DMS 273 treated with DMSO at 0.1 percent for 48 hours (cell line): ENCODE results near the gene CRYAB.
A peak's percentile ranks its signal among the peaks of the same experiment; 100 is the strongest.

ENCODE experiments used
- DNase-seq: peaks from one replicate; lab custom pipeline; 2025; lab: John Stamatoyannopoulos, UW

CRYAB gene, protein sequence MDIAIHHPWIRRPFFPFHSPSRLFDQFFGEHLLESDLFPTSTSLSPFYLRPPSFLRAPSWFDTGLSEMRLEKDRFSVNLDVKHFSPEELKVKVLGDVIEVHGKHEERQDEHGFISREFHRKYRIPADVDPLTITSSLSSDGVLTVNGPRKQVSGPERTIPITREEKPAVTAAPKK

DNA sequence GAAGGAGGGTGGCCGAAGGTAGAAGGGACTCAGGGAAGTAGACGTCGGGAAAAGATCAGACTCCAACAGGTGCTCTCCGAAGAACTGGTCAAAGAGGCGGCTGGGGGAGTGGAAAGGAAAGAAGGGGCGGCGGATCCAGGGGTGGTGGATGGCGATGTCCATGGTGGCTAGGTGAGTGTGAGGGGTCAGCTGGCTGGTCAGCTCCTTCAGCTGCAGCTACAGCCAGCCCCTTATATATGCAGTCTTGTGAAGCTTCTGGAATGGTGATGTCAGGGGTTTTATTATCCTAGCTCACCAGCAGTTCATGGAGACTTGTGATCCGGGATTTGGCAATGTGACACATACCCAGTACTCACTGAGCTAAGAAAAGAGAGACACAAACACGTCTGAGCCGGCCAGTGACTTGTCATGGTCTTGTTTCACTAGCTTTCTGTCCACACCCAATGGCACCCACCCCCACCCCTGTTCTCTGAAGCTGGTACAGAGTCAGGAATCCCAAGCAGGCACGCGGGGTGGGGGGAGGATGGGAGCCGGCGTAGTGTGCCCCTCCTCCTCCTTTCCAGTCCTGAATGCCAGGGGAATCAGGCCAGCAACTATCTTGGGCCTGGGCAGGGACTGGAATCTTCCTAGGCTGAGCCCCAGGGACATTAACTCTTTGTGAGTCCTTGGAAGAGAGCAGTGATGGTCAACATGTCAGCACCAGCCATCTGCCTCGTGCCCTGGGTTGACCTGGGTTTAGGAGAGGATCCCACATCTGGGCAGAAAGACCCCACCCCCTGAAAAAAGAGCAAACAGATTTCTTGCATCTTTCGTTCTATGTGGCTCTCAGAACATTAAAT is at the start of gene CRYAB:
Gene CRYAB, minus strand, starts transcription at position 208 of the 839 bp plus-strand sequence. Its CDS starts 46 bp downstream, at position 162.
- no peak for DNase-seq

- no peak for DNase-seq
These were observed 49.3 kb upstream of the CRYAB start for GRCh38 chr11:111960916-111961315.

- DNase-seq = peak; percentile 86
These were observed 46.3 kb upstream of the CRYAB start for GRCh38 chr11:111957663-111958444.

DNA sequence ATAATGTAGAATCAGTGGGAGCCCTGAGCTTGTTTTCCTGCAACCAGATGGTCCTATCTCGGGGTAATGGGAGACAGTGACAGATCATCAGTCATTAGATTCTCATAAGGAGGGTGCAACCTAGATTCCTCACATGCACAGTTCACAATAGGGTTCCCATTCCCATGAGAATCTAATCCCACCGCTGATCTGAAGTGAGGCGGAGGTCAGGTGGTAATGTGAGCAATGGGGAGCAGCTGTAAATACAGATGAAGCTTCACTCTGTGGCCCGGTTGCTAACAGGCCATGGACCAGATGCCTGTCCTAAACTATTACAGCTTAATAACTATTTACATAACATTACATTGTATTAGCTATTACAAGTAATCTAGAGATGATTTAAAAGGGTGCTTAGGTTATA is 42.6 kb upstream of the CRYAB start:
- no peak for DNase-seq

- DNase-seq = no peak
These were observed 40.0 kb upstream of the CRYAB start for GRCh38 chr11:111951565-111951964.

DNA sequence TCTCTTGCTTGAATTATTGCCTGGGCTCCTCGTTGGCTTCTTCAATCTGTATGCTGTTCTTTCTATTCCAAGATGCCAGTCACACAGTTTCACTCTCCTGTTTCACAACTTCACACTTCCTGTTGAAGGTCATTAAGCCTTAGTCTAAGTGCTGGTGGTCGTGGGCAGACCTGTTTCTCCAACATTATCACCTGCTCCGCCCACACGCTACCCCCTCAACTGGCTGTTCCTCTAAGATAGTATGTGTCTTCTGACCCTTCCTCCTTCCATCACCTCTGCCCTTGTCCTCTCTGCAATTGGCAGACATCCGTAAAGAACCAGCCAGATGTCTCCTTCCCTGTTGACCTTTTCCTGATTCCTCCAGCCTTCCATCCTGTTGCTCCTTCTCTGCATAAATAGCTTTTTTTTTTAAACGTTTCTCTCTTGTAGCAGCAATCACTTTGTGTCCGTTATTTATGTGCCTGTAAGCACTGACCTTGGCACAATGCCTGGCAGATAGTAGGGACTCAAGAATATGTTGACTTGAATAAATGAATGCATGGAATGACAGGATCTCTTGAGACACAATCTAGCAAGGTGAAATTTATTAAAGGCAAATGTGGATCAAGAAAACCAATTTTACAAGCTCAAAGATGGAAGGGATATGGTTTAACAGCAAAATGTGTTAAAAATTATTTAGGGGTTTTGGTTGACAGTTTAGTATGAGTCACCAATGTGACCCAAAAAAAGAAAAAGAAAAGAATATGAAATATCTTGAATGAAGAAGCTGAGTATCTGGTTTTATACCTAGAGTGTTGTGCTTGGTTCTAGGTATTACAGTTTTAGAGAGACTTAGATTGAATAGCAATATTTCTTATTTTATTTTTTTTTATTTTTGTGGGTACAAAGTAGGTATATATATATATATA is 38.2 kb upstream of the CRYAB start:
- DNase-seq = no peak

DNA sequence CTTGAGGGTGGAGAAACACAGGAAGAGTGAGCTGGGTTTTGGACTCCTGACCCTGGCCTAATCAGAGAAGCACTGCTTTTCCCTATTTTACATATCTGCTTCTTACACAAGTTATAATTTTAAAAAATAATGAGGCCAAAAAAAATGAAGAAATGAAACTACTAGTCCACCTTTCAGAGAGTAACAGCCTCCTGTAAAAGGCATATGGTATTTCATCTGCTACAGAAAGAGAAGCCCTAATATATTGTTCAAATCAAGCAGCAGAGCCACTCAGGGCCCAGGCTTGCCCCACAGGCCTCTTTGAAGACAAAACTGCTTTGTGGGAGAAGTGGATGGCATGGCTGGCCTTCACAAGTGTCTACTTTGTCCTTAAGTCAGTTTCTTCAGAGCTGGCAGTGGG is 35.6 kb upstream of the CRYAB start:
- DNase-seq = no peak

- DNase-seq = no peak
These were observed 34.9 kb upstream of the CRYAB start for GRCh38 chr11:111946499-111946898.

GRCh38 chr11:111945198-111945597 is 33.6 kb upstream of the CRYAB start:
- DNase-seq = no peak

- no peak for DNase-seq
These were observed 33.1 kb upstream of the CRYAB start for GRCh38 chr11:111944651-111945051.

- DNase-seq = no peak
These were observed 32.6 kb upstream of the CRYAB start for GRCh38 chr11:111944139-111944538.

DNA sequence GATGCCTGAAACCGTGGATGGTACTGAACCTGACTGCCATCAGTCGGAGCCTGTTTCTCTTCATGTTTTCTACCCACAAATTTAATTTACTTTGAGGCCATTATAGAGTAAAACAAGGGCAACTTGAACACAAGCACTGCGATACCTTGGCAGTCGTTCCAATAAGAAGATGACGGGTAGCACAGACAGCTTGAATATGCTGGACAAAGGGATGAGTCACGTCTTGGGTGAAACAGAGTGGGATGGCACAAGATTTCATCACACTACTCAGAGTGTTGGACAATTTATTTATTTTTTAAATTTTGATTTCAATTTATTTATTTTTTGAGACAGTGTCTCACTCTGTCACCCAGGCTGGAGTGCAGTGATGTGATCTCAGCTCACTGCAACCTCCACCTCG is 31.3 kb upstream of the CRYAB start:
- DNase-seq = no peak

DNA sequence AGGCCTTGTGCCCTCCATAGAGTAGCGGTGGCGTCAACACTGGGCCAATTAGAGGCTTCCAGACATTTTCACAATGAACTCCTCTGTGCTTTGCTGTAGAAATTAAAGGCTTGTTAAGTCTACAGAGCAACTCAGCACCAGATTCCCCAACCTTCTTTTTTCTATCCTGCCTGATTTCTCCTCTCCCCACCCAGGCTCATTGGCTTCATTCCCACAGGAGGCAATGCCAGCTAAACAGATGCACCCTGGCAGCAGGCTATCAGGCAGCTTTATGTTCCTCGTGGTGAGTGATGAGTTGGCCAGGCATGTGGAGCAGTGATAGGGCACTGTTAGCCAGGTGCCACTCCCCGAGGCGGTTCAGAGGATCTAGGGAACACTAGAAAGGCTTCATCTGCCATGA is 30.4 kb upstream of the CRYAB start:
- DNase-seq = peak; percentile 88

GRCh38 chr11:111939836-111940604 is 28.4 kb upstream of the CRYAB start:
- DNase-seq = peak; percentile 53

DNA sequence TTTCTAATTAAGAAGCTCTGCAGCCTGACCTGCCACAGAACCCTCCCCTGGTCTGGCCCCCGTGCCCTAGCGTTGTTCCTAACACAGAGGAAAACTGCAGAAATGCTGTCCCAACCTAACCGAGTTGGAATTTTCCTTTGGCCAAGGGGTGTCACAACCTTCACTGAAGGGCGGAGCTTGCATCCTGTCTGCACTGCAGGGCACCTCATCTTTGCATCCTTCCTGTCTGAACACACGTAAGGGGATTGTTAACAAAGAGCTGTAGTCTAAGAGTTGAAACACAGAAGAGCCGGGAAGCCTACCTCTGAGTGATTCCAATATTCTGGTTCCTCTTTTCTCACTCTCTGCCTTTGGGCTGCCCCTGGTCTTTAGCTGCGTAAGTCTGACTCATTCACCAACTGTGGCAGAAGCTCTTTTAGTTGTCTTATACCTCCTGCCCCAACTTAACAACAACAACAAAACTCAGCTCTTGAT is 27.2 kb upstream of the CRYAB start:
- DNase-seq = no peak

DNA sequence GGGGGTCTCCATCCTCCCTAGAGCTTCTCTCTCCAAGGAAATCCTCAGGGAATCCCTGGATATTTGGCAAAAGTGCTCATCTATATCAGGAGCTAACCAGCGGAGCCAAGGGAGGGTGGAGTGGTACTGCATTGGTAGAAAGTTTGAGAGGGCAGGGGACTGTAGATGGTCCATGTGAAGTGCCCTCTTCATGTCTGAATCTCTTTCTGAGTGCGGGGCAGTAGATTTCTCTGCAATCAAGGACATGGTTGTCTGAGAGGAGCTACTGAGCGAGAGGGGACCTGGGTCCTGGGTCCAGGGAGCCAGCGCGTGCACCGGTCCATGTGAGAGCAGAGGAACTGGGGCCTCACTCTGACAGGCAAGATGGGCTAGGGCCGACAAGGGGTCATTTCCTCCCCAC is 26.3 kb upstream of the CRYAB start:
- no peak for DNase-seq

DNA sequence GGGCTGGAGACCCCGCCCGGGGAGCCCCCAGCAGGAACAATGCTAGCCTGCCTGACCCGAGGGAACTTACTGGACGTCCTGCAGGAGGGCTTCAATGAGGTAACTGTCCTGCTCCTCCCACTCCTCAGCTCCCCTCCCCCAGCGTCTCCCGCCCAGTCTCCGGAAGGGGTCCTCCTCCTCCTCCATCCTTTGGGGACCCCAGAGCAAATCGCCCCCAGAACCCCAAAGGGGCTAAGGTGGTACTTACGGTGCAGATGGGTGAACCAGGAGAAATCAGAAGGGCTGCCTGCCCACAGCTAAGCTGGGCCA is 25.8 kb upstream of the CRYAB start:
- DNase-seq = no peak

GRCh38 chr11:111936040-111936540 is 24.5 kb upstream of the CRYAB start:
- no peak for DNase-seq

GRCh38 chr11:111935317-111936039 is 23.9 kb upstream of the CRYAB start:
- DNase-seq = no peak

DNA sequence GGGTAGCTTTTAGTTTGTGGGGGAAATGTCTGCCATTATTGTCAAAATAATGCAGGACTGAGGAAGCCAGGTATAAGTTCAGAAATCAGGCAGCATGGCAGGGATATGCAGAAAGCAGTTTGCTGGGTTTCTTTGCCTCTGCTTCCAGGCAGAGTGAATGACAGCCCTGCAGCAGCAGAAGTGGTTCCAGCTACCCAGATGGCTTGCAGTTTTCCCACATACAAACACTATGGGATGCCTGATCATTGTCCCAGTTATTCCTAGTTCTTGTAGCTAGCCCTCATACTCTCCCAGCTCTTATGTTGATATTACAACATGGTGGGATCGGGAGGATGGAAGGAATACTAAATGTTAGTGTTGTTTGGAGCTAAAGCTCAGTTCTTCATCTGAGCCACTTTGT is 22.7 kb upstream of the CRYAB start:
- no peak for DNase-seq
